K562 (cell line): Measurements from ENCODE around the gene NDUFA5. TPM values are rescaled to one million over a fixed set of nuclear protein-coding genes. Genes with fewer than 3 reads are reported as not detected.

Source experiments
- BCLAF1 ChIP-seq, 2 experiments: fragments of 450-650 bp in 1 of 2; IDR thresholded peaks; 2 replicates each; pipeline ENCODE4 v1.6.1; 2011 to 2017; ENCODE audit warnings: low read depth in 2 of 2, antibody characterized with exemption in 1 of 2, borderline replicate concordance in 1 of 2, low read length in 1 of 2, mild to moderate bottlenecking in 1 of 2, mixed read lengths in 1 of 2; ENCODE audit not compliant: control insufficient read depth in 1 of 2
- CHD2 ChIP-seq: IDR thresholded peaks from 2 replicates; pipeline ENCODE4 v1.6.1; 2011; ENCODE audit warnings: low read depth, low read length
- E2F8 ChIP-seq: fragments of 450-650 bp; IDR thresholded peaks from 2 replicates; pipeline ENCODE4 v1.7.1; 2018; ENCODE audit warnings: mild to moderate bottlenecking, low read depth; ENCODE audit not compliant: partially characterized antibody
- LEF1 ChIP-seq: fragments of 450-650 bp; IDR thresholded peaks from 2 replicates; pipeline ENCODE4 v1.6.1; 2016; ENCODE audit warnings: mild to moderate bottlenecking
- POLR2AphosphoS2 ChIP-seq: IDR thresholded peaks from 2 replicates; pipeline ENCODE4 v1.6.1; 2012; ENCODE audit warnings: low read length, improper control_type of control experiment
- POLR3A ChIP-seq: IDR thresholded peaks from 2 replicates; pipeline ENCODE4 v1.6.1; 2011; ENCODE audit warnings: borderline replicate concordance, mild to moderate bottlenecking, moderate library complexity; ENCODE audit not compliant: insufficient read length, insufficient read depth; ENCODE audit errors: extremely low read depth
- PPARD ChIP-seq: fragments of 250-450 bp; sonication (Bioruptor Pico); IDR thresholded peaks from 2 replicates; pipeline ENCODE4 v1.8.0; 2022; ENCODE audit warnings: inconsistent platforms, mild to moderate bottlenecking, moderate library complexity
- RBFOX2 ChIP-seq: fragments of 200-400 bp; formaldehyde crosslinking; IDR thresholded peaks from 2 replicates; pipeline ENCODE4 v1.6.1; 2017; ENCODE audit warnings: low read depth, mild to moderate bottlenecking, low read length, moderate library complexity
- TCF15 ChIP-seq: fragments of 250-450 bp; sonication (Bioruptor Pico); IDR thresholded peaks from 2 replicates; pipeline ENCODE4 v1.8.0; 2022; ENCODE audit warnings: moderate library complexity, mild to moderate bottlenecking, inconsistent platforms
- ZNF212 ChIP-seq: fragments of 450-650 bp; formaldehyde crosslinking; IDR thresholded peaks from 2 replicates; pipeline ENCODE4 v1.4.0; 2020; ENCODE audit warnings: mild to moderate bottlenecking
- ZNF830 ChIP-seq: fragments of 250-450 bp; sonication (Bioruptor Pico); IDR thresholded peaks from 2 replicates; pipeline ENCODE4 v1.5.0; 2021; ENCODE audit warnings: mild to moderate bottlenecking
- polyA plus RNA-seq, 8 experiments: library from polyadenylated mRNA; depleted of rRNA in 4 of 8; stranded (reverse) in 5 of 8; unstranded in 3 of 8; fragments of >200 nt; fragmentation: Nextera tagmentation in 2 of 8; fragmentation: Illumina TruSeq in 1 of 8; extraction: Ambion mirVana in 2 of 8; extraction: Trizol in 1 of 8; gene quantifications; 2 replicates each; pipeline versions ENCODE4 v1.2.1 to v1.2.3, GENCODE V29; 2011 to 2014; ENCODE audit warnings: inconsistent platforms in 1 of 8, missing spikeins in 1 of 8
- total RNA-seq, 7 experiments: library from RNA; depleted of rRNA in 6 of 7; stranded (reverse); fragments of >200 nt in 6 of 7; fragmentation: Illumina TruSeq in 2 of 7; extraction: Trizol in 2 of 7; gene quantifications; 2 replicates each; pipeline versions ENCODE4 v1.2.1 to v1.2.3, GENCODE V29; 2011 to 2021; ENCODE audit warnings: low replicate concordance in 1 of 7
- TF ChIP-seq, protein P1 (sequence below): fragments of 150-350 bp; IDR thresholded peaks from 2 replicates; pipeline ENCODE4 v1.6.1; 2014; ENCODE audit warnings: low read depth, mild to moderate bottlenecking, low read length, borderline replicate concordance
- TF ChIP-seq, protein P2 (sequence below): sonication (generic); formaldehyde crosslinking; IDR thresholded peaks from 2 replicates; pipeline ENCODE4 v1.8.1; 2023; ENCODE audit warnings: mild to moderate bottlenecking, missing genetic modification reagents

The NDUFA5 gene
- total and polyA plus RNA-seq, 9 of the 15 experiments (the other 6 are each of a cell fraction or from before 2014, with no cell fraction given): 155 to 677 (median 269) TPM

DNA sequence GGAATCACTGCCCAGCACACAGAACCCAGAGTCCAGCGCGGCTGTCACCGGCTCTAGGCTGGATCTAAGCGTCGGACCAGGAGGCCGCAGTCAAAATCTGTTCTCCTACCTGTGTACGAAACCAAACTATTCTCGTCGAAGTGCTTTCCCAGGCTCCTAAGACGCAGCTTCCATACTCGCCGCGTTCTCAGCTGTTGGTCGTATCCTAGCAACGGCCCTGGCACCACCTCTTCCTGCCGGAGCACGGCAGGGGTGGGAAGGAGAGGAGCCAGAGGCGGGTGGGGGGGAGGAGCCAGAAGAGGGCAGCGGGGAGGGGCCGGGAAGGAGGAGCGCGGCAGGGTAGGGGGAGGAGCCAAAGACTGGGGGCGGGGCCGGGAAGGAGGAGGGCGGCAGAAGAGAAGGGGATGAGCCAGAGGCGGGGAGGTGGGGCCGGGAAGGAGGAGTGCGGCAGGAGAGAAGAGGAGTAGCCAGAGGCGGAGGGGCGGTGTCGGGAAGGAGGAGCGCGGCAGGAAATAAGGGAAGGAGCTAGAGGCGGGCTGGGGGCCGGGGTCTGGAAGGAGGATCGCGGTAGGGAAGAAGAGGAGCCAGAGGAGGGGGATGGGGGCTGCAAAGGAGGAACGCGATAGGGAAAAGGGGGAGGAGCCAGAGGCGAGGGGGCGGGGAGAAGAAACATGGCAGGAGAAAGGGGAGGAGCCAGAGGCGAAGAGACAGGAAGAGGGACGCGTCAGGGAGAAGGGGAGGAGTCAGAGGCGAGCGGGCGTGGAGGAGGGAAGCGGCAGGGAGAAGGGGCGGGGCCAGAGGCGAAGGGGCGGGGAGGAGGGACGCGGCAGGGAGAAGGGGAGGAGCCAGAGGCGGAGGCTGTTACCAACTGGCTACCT, 23.0 kb downstream of the NDUFA5 start, which contains the start of gene IQUB (continued):
- TF ChIP-seq E2F8 (peak; percentile 5), POLR3A (no peak), ZNF830 (CRISPR knock-in tag) (no peak), TCF15 (CRISPR knock-in tag) (no peak), BCLAF1 (IDR thresholded peaks at IDR 0.05; ENCODE audit: borderline replicate concordance in 1 of 2, control insufficient read depth in 1 of 2, low read depth in 2 of 2, low read length in 1 of 2) (no peak), RBFOX2 (peak; percentile 75), POLR2AphosphoS2 (no peak), PPARD (no peak), ZNF212 (CRISPR knock-in tag) (no peak), LEF1 (no peak), CHD2 (0 out of 2 replicates have a peak, but pooled peaks have one; percentile 32)
- TF ChIP-seq, protein P1, sequence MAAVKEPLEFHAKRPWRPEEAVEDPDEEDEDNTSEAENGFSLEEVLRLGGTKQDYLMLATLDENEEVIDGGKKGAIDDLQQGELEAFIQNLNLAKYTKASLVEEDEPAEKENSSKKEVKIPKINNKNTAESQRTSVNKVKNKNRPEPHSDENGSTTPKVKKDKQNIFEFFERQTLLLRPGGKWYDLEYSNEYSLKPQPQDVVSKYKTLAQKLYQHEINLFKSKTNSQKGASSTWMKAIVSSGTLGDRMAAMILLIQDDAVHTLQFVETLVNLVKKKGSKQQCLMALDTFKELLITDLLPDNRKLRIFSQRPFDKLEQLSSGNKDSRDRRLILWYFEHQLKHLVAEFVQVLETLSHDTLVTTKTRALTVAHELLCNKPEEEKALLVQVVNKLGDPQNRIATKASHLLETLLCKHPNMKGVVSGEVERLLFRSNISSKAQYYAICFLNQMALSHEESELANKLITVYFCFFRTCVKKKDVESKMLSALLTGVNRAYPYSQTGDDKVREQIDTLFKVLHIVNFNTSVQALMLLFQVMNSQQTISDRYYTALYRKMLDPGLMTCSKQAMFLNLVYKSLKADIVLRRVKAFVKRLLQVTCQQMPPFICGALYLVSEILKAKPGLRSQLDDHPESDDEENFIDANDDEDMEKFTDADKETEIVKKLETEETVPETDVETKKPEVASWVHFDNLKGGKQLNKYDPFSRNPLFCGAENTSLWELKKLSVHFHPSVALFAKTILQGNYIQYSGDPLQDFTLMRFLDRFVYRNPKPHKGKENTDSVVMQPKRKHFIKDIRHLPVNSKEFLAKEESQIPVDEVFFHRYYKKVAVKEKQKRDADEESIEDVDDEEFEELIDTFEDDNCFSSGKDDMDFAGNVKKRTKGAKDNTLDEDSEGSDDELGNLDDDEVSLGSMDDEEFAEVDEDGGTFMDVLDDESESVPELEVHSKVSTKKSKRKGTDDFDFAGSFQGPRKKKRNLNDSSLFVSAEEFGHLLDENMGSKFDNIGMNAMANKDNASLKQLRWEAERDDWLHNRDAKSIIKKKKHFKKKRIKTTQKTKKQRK: no peak
- TF ChIP-seq, protein P2, sequence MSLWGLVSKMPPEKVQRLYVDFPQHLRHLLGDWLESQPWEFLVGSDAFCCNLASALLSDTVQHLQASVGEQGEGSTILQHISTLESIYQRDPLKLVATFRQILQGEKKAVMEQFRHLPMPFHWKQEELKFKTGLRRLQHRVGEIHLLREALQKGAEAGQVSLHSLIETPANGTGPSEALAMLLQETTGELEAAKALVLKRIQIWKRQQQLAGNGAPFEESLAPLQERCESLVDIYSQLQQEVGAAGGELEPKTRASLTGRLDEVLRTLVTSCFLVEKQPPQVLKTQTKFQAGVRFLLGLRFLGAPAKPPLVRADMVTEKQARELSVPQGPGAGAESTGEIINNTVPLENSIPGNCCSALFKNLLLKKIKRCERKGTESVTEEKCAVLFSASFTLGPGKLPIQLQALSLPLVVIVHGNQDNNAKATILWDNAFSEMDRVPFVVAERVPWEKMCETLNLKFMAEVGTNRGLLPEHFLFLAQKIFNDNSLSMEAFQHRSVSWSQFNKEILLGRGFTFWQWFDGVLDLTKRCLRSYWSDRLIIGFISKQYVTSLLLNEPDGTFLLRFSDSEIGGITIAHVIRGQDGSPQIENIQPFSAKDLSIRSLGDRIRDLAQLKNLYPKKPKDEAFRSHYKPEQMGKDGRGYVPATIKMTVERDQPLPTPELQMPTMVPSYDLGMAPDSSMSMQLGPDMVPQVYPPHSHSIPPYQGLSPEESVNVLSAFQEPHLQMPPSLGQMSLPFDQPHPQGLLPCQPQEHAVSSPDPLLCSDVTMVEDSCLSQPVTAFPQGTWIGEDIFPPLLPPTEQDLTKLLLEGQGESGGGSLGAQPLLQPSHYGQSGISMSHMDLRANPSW (CRISPR knock-in tag): peak; percentile 66; the same call in 1 of the 2 replicates
